SK-N-SH (cell line): Measurements from ENCODE around the gene MIPEP. TPM values are rescaled to one million over a fixed set of nuclear protein-coding genes. Genes with fewer than 3 reads are reported as not detected.

Source experiments
- CTCF ChIA-PET: fragments of 300-600, 350-600 bp; formaldehyde crosslinking; extraction: SDS; loops from one replicate; lab custom pipeline; 2021; lab: Yijun Ruan, JAX
- POLR2A ChIA-PET: fragments of 350-600 bp; sonication (Branson Sonifier 250); formaldehyde crosslinking; extraction: SDS; loops from one replicate; lab custom pipeline; 2020; ENCODE audit warnings: antibody characterized with exemption, inconsistent platforms; lab: Yijun Ruan, JAX
- DNase-seq: peaks from one replicate; pipeline ENCODE4 v3.0.0; 2012
- H2AFZ ChIP-seq: fragments of 200-600 bp; sonication (generic); 2 replicates; pipeline ENCODE4 v1.8.1; 2016; ENCODE audit warnings: antibody characterized with exemption, mild to moderate bottlenecking, low read depth
- H3F3A ChIP-seq: fragments of 200-600 bp; sonication (generic); replicated peaks from 2 replicates; pipeline ENCODE3; 2016; ENCODE audit warnings: antibody characterized with exemption, mild to moderate bottlenecking; ENCODE audit not compliant: insufficient read depth
- H3K27ac ChIP-seq, 2 experiments: fragments of 200-500 bp in 1 of 2; fragments of 200-600 bp in 1 of 2; sonication (Bioruptor generic) in 1 of 2; sonication (generic), shearing (Covaris generic) in 1 of 2; 2 replicates each; pipeline versions ENCODE4 v1.5.1 to v1.6.1; 2014 to 2016; ENCODE audit warnings: low read depth in 2 of 2, inconsistent platforms in 1 of 2, low read length in 1 of 2, mild to moderate bottlenecking in 1 of 2, mixed read lengths in 1 of 2
- H3K27me3 ChIP-seq: fragments of 200-600 bp; sonication (generic), shearing (Covaris generic); 2 replicates; pipeline ENCODE4 v1.6.1; 2016; ENCODE audit warnings: mixed run types; ENCODE audit not compliant: insufficient read depth
- H3K36me3 ChIP-seq, 2 experiments: fragments of 200-500 bp in 1 of 2; fragments of 200-600 bp in 1 of 2; sonication (Bioruptor generic) in 1 of 2; sonication (generic) in 1 of 2; replicated peaks in 1 of 2; 2 replicates each; pipeline versions ENCODE3 to v1.5.1; 2014 to 2016; ENCODE audit warnings: low read length in 1 of 2, mild to moderate bottlenecking in 1 of 2; ENCODE audit not compliant: insufficient read depth in 2 of 2, control insufficient read depth in 1 of 2
- H3K4me1 ChIP-seq, 2 experiments: fragments of 200-500 bp in 1 of 2; fragments of 200-600 bp in 1 of 2; sonication (Bioruptor generic) in 1 of 2; sonication (generic), shearing (Covaris generic) in 1 of 2; 2 replicates each; pipeline versions ENCODE4 v1.5.1 to v1.6.1; 2014 to 2016; ENCODE audit warnings: low read depth in 1 of 2, low read length in 1 of 2, mixed run types in 1 of 2; ENCODE audit not compliant: insufficient read depth in 2 of 2, control insufficient read depth in 1 of 2
- H3K4me2 ChIP-seq: fragments of 200-600 bp; sonication (generic), shearing (Covaris generic); 2 replicates; pipeline ENCODE4 v1.6.1; 2017; ENCODE audit warnings: mixed run types
- H3K4me3 ChIP-seq, 2 experiments: fragments of 200-500 bp in 1 of 2; fragments of 200-600 bp in 1 of 2; sonication (Bioruptor generic) in 1 of 2; sonication (generic), shearing (Covaris generic) in 1 of 2; 2 replicates each; pipeline versions ENCODE4 v1.5.1 to v1.8.1; 2014 to 2016; ENCODE audit warnings: low read depth in 2 of 2, inconsistent platforms in 1 of 2, low read length in 1 of 2, mild to moderate bottlenecking in 1 of 2, mixed read lengths in 1 of 2, moderate library complexity in 1 of 2
- H3K79me2 ChIP-seq: fragments of 200-600 bp; sonication (generic); 2 replicates; pipeline ENCODE4 v1.8.1; 2017; ENCODE audit warnings: mild to moderate bottlenecking; ENCODE audit not compliant: insufficient read depth
- H3K9ac ChIP-seq: fragments of 200-600 bp; sonication (generic); 2 replicates; pipeline ENCODE4 v1.6.1; 2017; ENCODE audit warnings: mixed run types
- H3K9me2 ChIP-seq: fragments of 200-600 bp; sonication (generic); 2 replicates; pipeline ENCODE4 v1.6.1; 2017; ENCODE audit warnings: mixed run types
- H3K9me3 ChIP-seq: fragments of 200-600 bp; sonication (generic); 2 replicates; pipeline ENCODE4 v1.6.1; 2017; ENCODE audit warnings: mixed run types, mild to moderate bottlenecking, moderate library complexity
- H4K20me1 ChIP-seq: fragments of 200-600 bp; sonication (generic); 2 replicates; pipeline ENCODE4 v1.6.1; 2017; ENCODE audit warnings: mild to moderate bottlenecking, mixed run types; ENCODE audit not compliant: insufficient read depth
- FOSL2 ChIP-seq: IDR thresholded peaks from 2 replicates; pipeline ENCODE4 v1.4.0; 2012; ENCODE audit warnings: low read depth, mild to moderate bottlenecking, moderate library complexity, borderline replicate concordance
- IRF3 ChIP-seq: fragments of 150-350 bp; IDR thresholded peaks from 2 replicates; pipeline ENCODE4 v1.6.1; 2016; ENCODE audit warnings: mild to moderate bottlenecking, low read depth, low read length
- JUND ChIP-seq: IDR thresholded peaks from 2 replicates; pipeline ENCODE4 v1.4.0; 2012
- MEF2A ChIP-seq: IDR thresholded peaks from 2 replicates; pipeline ENCODE4 v1.4.0; 2012; ENCODE audit warnings: low read depth, borderline replicate concordance
- NRF1 ChIP-seq: IDR thresholded peaks from 2 replicates; pipeline ENCODE4 v1.6.1; 2012; ENCODE audit warnings: low read depth, mild to moderate bottlenecking, low read length
- REST ChIP-seq: IDR thresholded peaks from 2 replicates; pipeline ENCODE4 v1.6.1; 2012; ENCODE audit warnings: mild to moderate bottlenecking, low read depth, low read length, moderate library complexity
- SIN3A ChIP-seq: IDR thresholded peaks from 2 replicates; pipeline ENCODE4 v1.6.1; 2012; ENCODE audit warnings: low read depth, mild to moderate bottlenecking, low read length, moderate library complexity, borderline replicate concordance
- SMC3 ChIP-seq: IDR thresholded peaks from 2 replicates; pipeline ENCODE4 v1.6.1; 2012; ENCODE audit warnings: low read depth, low read length, improper control_type of control experiment
- TAF1 ChIP-seq: IDR thresholded peaks from 2 replicates; pipeline ENCODE4 v1.6.1; 2012; ENCODE audit warnings: low read depth, mild to moderate bottlenecking, low read length, moderate library complexity, borderline replicate concordance
- USF1 ChIP-seq: IDR thresholded peaks from 2 replicates; pipeline ENCODE4 v1.4.0; 2012; ENCODE audit warnings: low read depth, borderline replicate concordance
- WGBS: methylation state at CpG from one replicate; pipeline ENCODE4 v1.1.6; 2017; ENCODE audit warnings: low lambda C conversion rate; 5-methylcytosine and 5-hydroxymethylcytosine counted together
- polyA plus RNA-seq, 3 experiments: library from polyadenylated mRNA; depleted of rRNA; stranded (reverse); fragments of >200 nt; gene quantifications; 2 replicates each; pipeline ENCODE4 v1.2.3, GENCODE V29; 2012

The MIPEP gene
- polyA plus RNA-seq, 1 of the 3 experiments (the other 2 are of a cell fraction): 12.7 TPM

GRCh38 chr13:23714672-23715071, 174.5 kb downstream of the MIPEP start:
- no peaks in the 10 kb centered on the region for H3K27me3 ChIP-seq
- H3K4me2 ChIP-seq: no peak overlapping the region
- no peak overlapping the region for H3K9ac ChIP-seq
- no peaks in the 10 kb centered on the region for H3K4me1 ChIP-seq
- H3K9me2 ChIP-seq: no peaks in the 10 kb centered on the region
- TF ChIP-seq REST (no peak), FOSL2 (no peak), TAF1 (no peak)
- H3K27ac ChIP-seq: no peak overlapping the region
- H2AFZ ChIP-seq: no peak overlapping the region
- no peaks in the 10 kb centered on the region for H3K79me2 ChIP-seq
- no peaks in the 10 kb centered on the region for H3K9me3 ChIP-seq
- ChIA-PET CTCF (interaction anchor here (0.7 kb wide), 1 partner anchor 36 kb away, joined by 3 read pairs; no protein-coding TSS in a partner anchor), POLR2A (no interaction called here)
- no peak overlapping the region for H3K4me3 ChIP-seq
- DNase-seq: no peak
- 86% methylated on average over 5 of the region's 5 CpGs for WGBS
- H4K20me1 ChIP-seq: no peaks in the 10 kb centered on the region
- no peaks in the 10 kb centered on the region for H3F3A ChIP-seq
- H3K36me3 ChIP-seq: no peaks in the 10 kb centered on the region

GRCh38 chr13:23711355-23711754, 177.8 kb downstream of the MIPEP start:
- H2AFZ ChIP-seq: no peak overlapping the region
- no peak overlapping the region for H3K9ac ChIP-seq
- H3K4me3 ChIP-seq: no peak overlapping the region
- POLR2A ChIA-PET: no interaction called here
- no peak for DNase-seq
- H3K9me2 ChIP-seq: no peaks in the 10 kb centered on the region
- H3F3A ChIP-seq: no peaks in the 10 kb centered on the region
- H3K27me3 ChIP-seq: no peaks in the 10 kb centered on the region
- H3K4me2 ChIP-seq: no peak overlapping the region
- TF ChIP-seq MEF2A: no peak
- TF ChIP-seq, all 33 proteins: peak for 0
- Histone ChIP-seq H3K4me1 (no peaks in the 10 kb centered on the region), H3K36me3 (no peaks in the 10 kb centered on the region), H4K20me1 (no peaks in the 10 kb centered on the region), H3K79me2 (no peaks in the 10 kb centered on the region), H3K27ac (no peak overlapping the region), H3K9me3 (no peaks in the 10 kb centered on the region)
- CTCF ChIA-PET: no interaction called here
- WGBS: 76% methylated on average over 3 of the region's 3 CpGs

- H3K4me2 ChIP-seq: no peak overlapping the region
- no peaks in the 10 kb centered on the region for H3K4me1 ChIP-seq
- no peaks in the 10 kb centered on the region for H4K20me1 ChIP-seq
- ChIA-PET POLR2A (no interaction called here), CTCF (no interaction called here)
- H3K9me2 ChIP-seq: no peaks in the 10 kb centered on the region
- DNase-seq: no peak
- H2AFZ ChIP-seq: no peak overlapping the region
- H3K36me3 ChIP-seq: no peaks in the 10 kb centered on the region
- H3K4me3 ChIP-seq: no peak overlapping the region
- no peaks in the 10 kb centered on the region for H3K27me3 ChIP-seq
- H3K9ac ChIP-seq: no peak overlapping the region
- 93% methylated on average over 1 of the region's 1 CpG for WGBS
- H3F3A ChIP-seq: no peaks in the 10 kb centered on the region
- H3K27ac ChIP-seq: no peak overlapping the region
- TF ChIP-seq FOSL2: no peak
- no peak for TF ChIP-seq NRF1
- no peak for TF ChIP-seq SIN3A
- no peak for TF ChIP-seq IRF3
- no peak for TF ChIP-seq SMC3
- no peak for TF ChIP-seq JUND
- no peak for TF ChIP-seq USF1
- no peaks in the 10 kb centered on the region for H3K79me2 ChIP-seq
- H3K9me3 ChIP-seq: no peaks in the 10 kb centered on the region
Measured at GRCh38 chr13:23710366-23710765, 178.8 kb downstream of the MIPEP start.
